ENCODE measurements around the gene CXorf49. TPM values are rescaled to one million over a fixed set of nuclear protein-coding genes. Genes with fewer than 3 reads are reported as not detected.

The CXorf49 gene
- total RNA-seq, 1 experiment from 2014 or later, result not detected

GRCh38 chrX:71671938-71672337 lies 46.1 kb downstream of the CXorf49 start:
- no peak for DNase-seq (ENCODE audit: low spot score)

GRCh38 chrX:71671043-71671780 lies 46.9 kb downstream of the CXorf49 start:
- DNase-seq (ENCODE audit: low spot score), result no peak

GRCh38 chrX:71669947-71670346 lies 48.1 kb downstream of the CXorf49 start:
- peak; percentile 43 for DNase-seq (ENCODE audit: low spot score)

- no peak for DNase-seq (ENCODE audit: low spot score)
These were observed 48.6 kb downstream of the CXorf49 start for GRCh38 chrX:71669492-71669891.

- DNase-seq (ENCODE audit: low spot score), result no peak
These were observed 49.9 kb downstream of the CXorf49 start for GRCh38 chrX:71668248-71668595.

GRCh38 chrX:71667328-71668247 lies 50.5 kb downstream of the CXorf49 start, which contains the start of gene LOC101059915:
Gene LOC101059915, plus strand, starts transcription at chrX:71667546.
- no peak for DNase-seq (ENCODE audit: low spot score)

- DNase-seq (ENCODE audit: low spot score), result no peak
These were observed 51.6 kb downstream of the CXorf49 start for GRCh38 chrX:71666240-71667223.

GRCh38 chrX:71665747-71666146 lies 52.3 kb downstream of the CXorf49 start:
- DNase-seq (ENCODE audit: low spot score), result no peak

- DNase-seq (ENCODE audit: low spot score), result no peak
These were observed 53.1 kb downstream of the CXorf49 start for GRCh38 chrX:71664889-71665491.

Small RNA genes within 50 kb of the gene (small RNA-seq; reads per million reads assigned to genes)
- gene BX276092.4 (not detected), gene BX276092.6 (not detected), gene BX276092.8 (not detected)

Other genes starting within 250 kb of the CXorf49 start
- 87.4 and 97.9 TPM in 2 replicates for gene OGT, start 185.2 kb downstream of the CXorf49 start, total RNA-seq (2014; rRNA removed; shearing (Covaris generic))
- 0.70 and 2.1 TPM in 2 replicates for gene GCNA, start 139.8 kb downstream of the CXorf49 start, total RNA-seq (2014; rRNA removed; shearing (Covaris generic))
- gene CXCR3, start 99.8 kb downstream of the CXorf49 start, total RNA-seq (2014; rRNA removed; shearing (Covaris generic)), result 0.73 and 0.89 TPM in 2 replicates
- gene CXorf49B, start 45.1 kb upstream of the CXorf49 start, total RNA-seq (2014; rRNA removed; shearing (Covaris generic)), result not detected in 2 replicates
- gene NHSL2, start 192.6 kb upstream of the CXorf49 start, total RNA-seq (2014; rRNA removed; shearing (Covaris generic)), result not detected in 2 replicates